GM21576 (cell line): ENCODE results near the gene COPE.
"Not testable (repeated sequence)": the region's sequence is repeated elsewhere in the genome, so short reads cannot be mapped to it uniquely, and the experiment has no call there.

Experiments
- ATAC-seq: cut with Tn5 transposase; IDR thresholded peaks from one replicate; pipeline ENCODE4 v1.9.1; 2021; ENCODE audit warnings: mild to moderate bottlenecking, moderate library complexity; ENCODE audit not compliant: unreplicated experiment

COPE gene

GRCh38 chr19:18908917-18909619 is 10.1 kb downstream of the COPE start:
- ATAC-seq: no peak

GRCh38 chr19:18906605-18907519 is 12.3 kb downstream of the COPE start:
- ATAC-seq: no peak

GRCh38 chr19:18905513-18906236 is 13.5 kb downstream of the COPE start:
- no peak for ATAC-seq

- no peak for ATAC-seq
Measured at GRCh38 chr19:18905058-18905456, 14.1 kb downstream of the COPE start.

GRCh38 chr19:18904334-18905057 is 14.7 kb downstream of the COPE start:
- no peak for ATAC-seq

GRCh38 chr19:18903156-18904037 is 15.8 kb downstream of the COPE start:
- ATAC-seq: no peak

GRCh38 chr19:18902519-18902918 is 16.7 kb downstream of the COPE start:
- ATAC-seq: not testable (repeated sequence)

GRCh38 chr19:18901491-18901890 is 17.7 kb downstream of the COPE start:
- no peak for ATAC-seq

- no peak for ATAC-seq
Measured at GRCh38 chr19:18900700-18901481, 18.3 kb downstream of the COPE start.

GRCh38 chr19:18899624-18900560 is 19.3 kb downstream of the COPE start:
- no peak for ATAC-seq

GRCh38 chr19:18898607-18899408 is 20.4 kb downstream of the COPE start:
- no peak for ATAC-seq

GRCh38 chr19:18898081-18898606 is 21.0 kb downstream of the COPE start:
- ATAC-seq: no peak

- ATAC-seq: no peak
Measured at GRCh38 chr19:18897094-18898029, 21.8 kb downstream of the COPE start.

- ATAC-seq: no peak
Measured at GRCh38 chr19:18896421-18896841, 22.8 kb downstream of the COPE start.

- no peak for ATAC-seq
Measured at GRCh38 chr19:18895824-18896341, 23.3 kb downstream of the COPE start, which contains the start of gene CERS1. Gene CERS1 (minus strand): TSS chr19:18896158. CDS start chr19:18896072, 86 bp downstream.
